H7 (cell line): ENCODE results near the gene ARHGAP32. TPM values are rescaled to one million over a fixed set of nuclear protein-coding genes. Genes with fewer than 3 reads are reported as not detected.
A peak's percentile ranks its signal among the peaks of the same experiment; 100 is the strongest.

Source experiments
- DNase-seq: peaks from one replicate; pipeline ENCODE4 v3.0.0; 2012
- H3K27me3 ChIP-seq: 2 replicates; pipeline ENCODE4 v1.6.0; 2011; ENCODE audit warnings: mild to moderate bottlenecking, low read length; ENCODE audit not compliant: control insufficient read depth, insufficient read depth
- H3K36me3 ChIP-seq: replicated peaks from 2 replicates; pipeline ENCODE4 v1.5.1; 2011; ENCODE audit warnings: low read length; ENCODE audit not compliant: control insufficient read depth, insufficient read depth
- H3K4me3 ChIP-seq: 2 replicates; pipeline ENCODE4 v1.5.1; 2011; ENCODE audit warnings: low read depth, mild to moderate bottlenecking, control low read depth, low read length, moderate library complexity; ENCODE audit not compliant: insufficient read depth
- total RNA-seq: library from RNA; depleted of rRNA; stranded (reverse); fragments of >200 nt; shearing (Covaris generic); gene quantifications from 2 replicates; pipeline ENCODE4 v1.2.3, GENCODE V29; 2014

The ARHGAP32 gene
- total RNA-seq, 1 experiment from 2014 or later, result 15.6 TPM

DNA sequence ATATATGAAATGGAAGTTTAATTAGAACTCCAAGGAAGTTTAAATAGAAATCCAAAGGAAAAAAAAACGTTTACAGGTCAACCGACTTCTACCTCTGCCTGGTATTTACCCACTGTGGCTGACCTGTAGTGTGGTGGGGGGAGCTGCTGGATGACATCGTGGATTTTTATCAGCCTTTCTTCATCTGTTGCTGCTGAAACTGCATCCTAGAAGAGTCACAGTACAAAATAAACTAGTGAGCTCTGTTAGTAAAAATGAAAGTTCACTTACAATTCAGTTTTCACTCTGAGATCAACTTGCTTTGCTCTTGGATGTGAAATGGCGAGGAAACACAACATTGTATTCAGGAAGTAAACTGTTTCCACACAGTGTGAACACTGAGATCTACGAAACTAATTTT, 206.2 kb downstream of the ARHGAP32 start:
- Histone ChIP-seq H3K4me3 (no peak overlapping the region), H3K27me3 (no peaks in the 10 kb centered on the region), H3K36me3 (no peaks in the 10 kb centered on the region)
- no peak for DNase-seq

DNA sequence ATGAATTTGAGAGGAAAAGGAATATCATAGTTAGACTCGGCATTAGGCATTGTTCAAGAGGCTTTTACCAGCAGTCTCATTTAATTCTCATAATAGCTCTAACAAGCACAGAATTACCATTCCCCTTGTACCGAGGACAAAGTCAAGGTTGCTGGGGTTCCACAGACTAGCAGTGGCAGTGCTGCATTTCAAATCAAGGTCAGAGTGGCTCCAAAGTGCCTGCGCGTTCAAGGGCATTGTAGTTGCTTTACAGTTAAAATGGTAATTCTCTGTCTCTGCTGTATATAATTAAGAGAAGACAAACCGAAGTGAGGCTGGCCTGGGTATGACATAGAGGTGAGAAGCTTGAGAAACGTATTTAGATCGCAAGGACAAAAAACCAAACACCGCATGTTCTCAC, 209.1 kb downstream of the ARHGAP32 start:
- no peaks in the 10 kb centered on the region for H3K36me3 ChIP-seq
- DNase-seq, result no peak
- H3K27me3 ChIP-seq, result no peaks in the 10 kb centered on the region
- H3K4me3 ChIP-seq, result no peak overlapping the region

- Histone ChIP-seq H3K36me3 (no peaks in the 10 kb centered on the region), H3K4me3 (no peak overlapping the region), H3K27me3 (no peaks in the 10 kb centered on the region)
- no peak for DNase-seq
These were observed 210.9 kb downstream of the ARHGAP32 start for GRCh38 chr11:128981254-128981653.

DNA sequence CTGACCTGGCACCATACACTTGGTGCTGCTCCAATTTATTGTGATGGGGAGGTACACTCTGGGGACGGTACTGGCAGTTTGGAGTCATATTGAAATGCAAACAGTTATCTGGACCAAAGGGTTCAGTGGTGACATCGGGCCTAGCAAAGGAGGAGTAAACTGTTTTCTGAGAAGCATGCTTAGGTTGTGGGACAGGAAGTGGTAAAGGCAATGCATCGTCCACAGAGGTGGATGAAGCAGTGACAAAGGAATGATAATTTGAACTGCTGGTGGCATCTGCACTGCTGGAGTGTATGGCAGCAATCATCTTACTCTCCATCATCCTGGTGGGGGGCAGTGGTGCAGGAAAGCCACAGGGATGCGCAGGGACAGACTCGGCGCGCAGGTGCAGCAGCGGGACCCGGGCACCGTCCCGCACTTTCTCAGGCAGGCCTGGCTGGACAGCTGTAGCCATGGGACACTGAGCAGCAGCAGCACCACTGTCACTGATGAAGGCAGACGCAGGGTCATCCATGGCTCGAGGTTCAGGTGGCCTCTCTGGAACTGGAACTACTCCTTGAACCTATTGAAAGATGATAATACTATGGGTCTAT, 221.4 kb downstream of the ARHGAP32 start:
- Histone ChIP-seq H3K36me3 (peaks cover 12% of the 10 kb centered on the region), H3K4me3 (no peak overlapping the region), H3K27me3 (no peaks in the 10 kb centered on the region)
- no peak for DNase-seq

DNA sequence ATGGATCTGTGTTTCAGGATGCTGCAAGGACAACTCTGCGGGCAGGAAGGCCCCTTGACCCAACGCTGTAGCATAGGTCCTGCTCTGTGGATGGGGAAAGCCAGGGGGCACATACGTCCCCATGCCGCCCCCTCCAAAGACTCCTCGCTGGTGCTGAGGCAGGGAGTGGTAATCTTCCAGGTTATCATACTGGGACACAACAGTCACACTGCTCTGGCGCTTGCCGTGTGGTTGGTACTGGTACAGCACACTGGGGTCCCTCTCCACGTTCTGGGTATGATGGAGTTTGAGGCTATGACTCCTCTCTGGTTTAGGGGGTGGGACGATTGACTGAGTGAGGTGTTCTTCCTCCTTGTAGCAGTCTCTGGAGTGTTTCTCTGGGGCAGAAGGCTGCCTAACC, 223.2 kb downstream of the ARHGAP32 start:
- Histone ChIP-seq H3K36me3 (peaks cover 10% of the 10 kb centered on the region), H3K4me3 (no peak overlapping the region), H3K27me3 (no peaks in the 10 kb centered on the region)
- no peak for DNase-seq

GRCh38 chr11:128967578-128967977, 224.5 kb downstream of the ARHGAP32 start:
- H3K4me3 ChIP-seq, result no peak overlapping the region
- no peak for DNase-seq
- no peaks in the 10 kb centered on the region for H3K27me3 ChIP-seq
- peaks cover 8% of the 10 kb centered on the region for H3K36me3 ChIP-seq

DNA sequence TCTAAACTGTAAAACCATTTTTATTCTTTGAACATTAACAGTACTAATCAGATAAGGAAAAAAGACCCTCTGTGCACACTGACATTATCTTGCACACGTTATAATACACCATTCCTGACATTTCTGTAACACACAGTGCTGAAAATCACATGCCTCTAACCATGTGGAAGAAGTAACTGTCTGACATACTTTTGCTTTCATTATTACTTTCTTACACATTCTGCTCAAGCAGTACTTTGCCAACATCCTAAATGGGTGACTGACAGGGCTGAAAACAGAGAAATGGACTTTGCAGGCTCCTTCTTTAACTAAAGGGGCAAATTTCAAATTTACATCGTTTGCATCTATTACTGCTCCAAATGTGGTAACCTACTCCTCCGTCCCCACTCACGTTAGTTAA, 226.6 kb downstream of the ARHGAP32 start:
- no peaks in the 10 kb centered on the region for H3K27me3 ChIP-seq
- no peak overlapping the region for H3K4me3 ChIP-seq
- no peak for DNase-seq
- H3K36me3 ChIP-seq, result peaks cover 8% of the 10 kb centered on the region

- no peak for DNase-seq
- no peak overlapping the region for H3K4me3 ChIP-seq
- no peaks in the 10 kb centered on the region for H3K27me3 ChIP-seq
- H3K36me3 ChIP-seq, result peaks cover 3% of the 10 kb centered on the region
These were observed 227.6 kb downstream of the ARHGAP32 start for GRCh38 chr11:128964463-128964930.

- DNase-seq, result no peak
- Histone ChIP-seq H3K27me3 (no peaks in the 10 kb centered on the region), H3K36me3 (peaks cover 2% of the 10 kb centered on the region; the same call in 1 of the 2 replicates), H3K4me3 (no peak overlapping the region)
These were observed 228.3 kb downstream of the ARHGAP32 start for GRCh38 chr11:128963744-128964325.

DNA sequence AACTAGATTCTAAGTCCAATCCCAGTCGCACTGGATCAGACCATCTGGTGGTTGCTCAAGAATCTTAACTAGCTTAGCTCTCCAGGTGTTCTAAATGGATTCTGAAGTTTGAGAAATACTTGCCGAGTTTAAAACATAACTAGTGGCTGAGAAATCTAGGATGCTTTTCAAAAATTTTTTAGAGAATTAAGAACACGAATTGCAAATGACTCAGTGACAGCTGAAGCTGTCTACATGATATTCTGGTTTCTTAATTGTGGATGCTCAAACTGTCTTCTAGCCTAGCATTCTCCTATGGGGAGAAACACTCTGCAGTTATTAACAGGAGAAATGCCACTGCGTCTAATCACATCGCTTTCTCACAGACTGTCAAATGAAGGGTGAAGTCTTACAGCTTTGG, 229.2 kb downstream of the ARHGAP32 start:
- no peaks in the 10 kb centered on the region for H3K36me3 ChIP-seq
- no peak for DNase-seq
- H3K27me3 ChIP-seq, result no peaks in the 10 kb centered on the region
- no peak overlapping the region for H3K4me3 ChIP-seq

GRCh38 chr11:128961645-128962044, 230.5 kb downstream of the ARHGAP32 start:
- DNase-seq, result no peak
- Histone ChIP-seq H3K4me3 (no peak overlapping the region), H3K36me3 (no peaks in the 10 kb centered on the region), H3K27me3 (no peaks in the 10 kb centered on the region)

GRCh38 chr11:128957202-128957482, 235.0 kb downstream of the ARHGAP32 start:
- no peak overlapping the region for H3K4me3 ChIP-seq
- no peaks in the 10 kb centered on the region for H3K36me3 ChIP-seq
- peaks cover 2% of the 10 kb centered on the region; the same call in 1 of the 2 replicates for H3K27me3 ChIP-seq
- no peak for DNase-seq

- H3K36me3 ChIP-seq, result no peaks in the 10 kb centered on the region
- peaks cover 3% of the 10 kb centered on the region; the same call in 1 of the 2 replicates for H3K27me3 ChIP-seq
- DNase-seq, result peak; percentile 70
- H3K4me3 ChIP-seq, result no peak overlapping the region
These were observed 235.5 kb downstream of the ARHGAP32 start for GRCh38 chr11:128956401-128957201.

DNA sequence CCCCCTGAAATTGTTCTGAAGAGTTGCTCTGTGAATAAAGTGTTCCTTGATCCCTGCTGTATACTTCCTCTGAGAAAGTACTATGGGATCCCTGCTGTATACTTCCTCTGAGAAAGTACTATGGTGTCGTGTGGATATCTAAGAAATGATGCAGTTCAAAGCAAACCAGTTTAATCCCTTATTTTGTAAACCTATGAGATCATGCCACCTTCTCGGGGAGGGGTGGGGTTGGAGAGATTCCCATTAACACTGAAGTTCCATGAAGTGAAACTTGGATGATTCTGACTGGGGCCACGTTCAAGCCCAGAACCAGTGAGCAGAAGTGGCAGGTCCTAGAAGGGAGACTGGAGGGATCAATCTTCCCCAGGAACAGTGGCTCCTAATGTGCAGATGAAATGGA, 236.5 kb downstream of the ARHGAP32 start:
- Histone ChIP-seq H3K36me3 (no peaks in the 10 kb centered on the region), H3K27me3 (peaks cover 3% of the 10 kb centered on the region; the same call in 1 of the 2 replicates), H3K4me3 (no peak overlapping the region)
- DNase-seq, result no peak

DNA sequence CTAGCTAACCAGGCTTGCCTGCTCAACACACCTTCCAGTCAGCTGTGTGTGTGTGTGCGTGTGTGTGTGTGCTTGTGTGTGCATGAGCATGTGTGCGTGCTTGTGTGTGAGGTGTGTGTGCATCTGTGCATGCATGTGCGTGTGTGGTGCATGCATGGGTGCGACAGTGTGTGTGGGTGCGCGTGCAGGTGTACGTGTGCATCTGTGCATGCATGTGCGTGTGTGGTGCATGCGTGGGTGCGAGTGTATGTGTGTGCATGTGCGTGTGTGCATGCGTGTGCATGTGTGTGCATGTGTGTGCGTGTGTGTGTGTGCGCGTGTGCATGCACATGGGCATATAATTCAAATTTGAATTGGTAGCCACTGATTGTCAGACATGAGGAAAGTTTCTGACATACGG, 239.0 kb downstream of the ARHGAP32 start:
- no peak for DNase-seq
- Histone ChIP-seq H3K4me3 (no peak overlapping the region), H3K27me3 (peaks cover 3% of the 10 kb centered on the region; the same call in 1 of the 2 replicates), H3K36me3 (no peaks in the 10 kb centered on the region)
